GM20000 (cell line): ENCODE results near the gene LY6G6D.

Experiments used
- DNase-seq: peaks from one replicate; pipeline ENCODE4 v3.0.0; 2012; ENCODE audit warnings: low spot score
- TF ChIP-seq, protein P1 (sequence below): IDR thresholded peaks from 2 replicates; pipeline ENCODE4 v1.5.1; 2012; ENCODE audit warnings: mild to moderate bottlenecking, control low read depth; ENCODE audit errors: extremely low read depth, missing control alignments

LY6G6D gene

DNA sequence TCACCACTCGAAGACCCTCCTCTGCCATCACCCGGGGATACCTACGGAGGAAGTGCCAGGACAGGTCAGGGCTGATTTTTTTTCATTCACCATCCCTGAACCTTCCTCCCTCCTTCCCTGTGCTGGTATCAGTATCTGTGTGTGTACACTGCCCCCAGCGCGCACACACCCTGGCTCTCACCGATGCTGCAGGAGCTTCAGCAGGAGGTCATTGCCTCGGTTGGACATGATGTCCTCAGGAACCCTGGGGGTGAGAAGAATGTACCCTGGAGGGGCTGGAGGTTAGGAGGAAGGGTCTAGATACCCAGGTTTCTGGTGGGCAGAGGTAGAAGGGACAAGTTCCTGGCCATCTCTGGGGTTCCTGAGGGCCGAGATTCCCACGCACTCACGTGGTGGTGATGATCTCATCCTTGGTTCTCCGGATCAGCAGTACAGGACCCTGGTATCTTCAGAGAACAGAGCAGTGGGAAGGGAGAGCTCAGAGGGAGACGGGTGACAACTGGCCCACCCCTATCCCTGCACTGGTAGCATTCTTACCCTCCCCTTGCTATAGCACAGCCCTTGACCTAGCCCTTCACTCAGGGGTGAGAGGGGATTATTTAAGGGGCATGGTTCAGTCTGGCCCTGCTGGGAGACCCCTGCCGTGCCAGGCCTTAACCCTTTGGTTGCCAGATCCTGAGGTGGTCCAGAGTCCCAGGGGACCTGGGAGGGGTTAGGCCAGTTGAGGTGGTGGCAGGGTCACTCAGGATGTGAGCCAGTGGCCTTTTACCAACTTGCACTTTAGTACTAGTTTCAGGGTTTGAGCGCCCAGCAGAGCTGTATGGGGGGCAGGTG lies 27.1 kb upstream of the LY6G6D start:
- TF ChIP-seq, protein P1, sequence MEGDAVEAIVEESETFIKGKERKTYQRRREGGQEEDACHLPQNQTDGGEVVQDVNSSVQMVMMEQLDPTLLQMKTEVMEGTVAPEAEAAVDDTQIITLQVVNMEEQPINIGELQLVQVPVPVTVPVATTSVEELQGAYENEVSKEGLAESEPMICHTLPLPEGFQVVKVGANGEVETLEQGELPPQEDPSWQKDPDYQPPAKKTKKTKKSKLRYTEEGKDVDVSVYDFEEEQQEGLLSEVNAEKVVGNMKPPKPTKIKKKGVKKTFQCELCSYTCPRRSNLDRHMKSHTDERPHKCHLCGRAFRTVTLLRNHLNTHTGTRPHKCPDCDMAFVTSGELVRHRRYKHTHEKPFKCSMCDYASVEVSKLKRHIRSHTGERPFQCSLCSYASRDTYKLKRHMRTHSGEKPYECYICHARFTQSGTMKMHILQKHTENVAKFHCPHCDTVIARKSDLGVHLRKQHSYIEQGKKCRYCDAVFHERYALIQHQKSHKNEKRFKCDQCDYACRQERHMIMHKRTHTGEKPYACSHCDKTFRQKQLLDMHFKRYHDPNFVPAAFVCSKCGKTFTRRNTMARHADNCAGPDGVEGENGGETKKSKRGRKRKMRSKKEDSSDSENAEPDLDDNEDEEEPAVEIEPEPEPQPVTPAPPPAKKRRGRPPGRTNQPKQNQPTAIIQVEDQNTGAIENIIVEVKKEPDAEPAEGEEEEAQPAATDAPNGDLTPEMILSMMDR = no peak
- no peak for DNase-seq

DNA sequence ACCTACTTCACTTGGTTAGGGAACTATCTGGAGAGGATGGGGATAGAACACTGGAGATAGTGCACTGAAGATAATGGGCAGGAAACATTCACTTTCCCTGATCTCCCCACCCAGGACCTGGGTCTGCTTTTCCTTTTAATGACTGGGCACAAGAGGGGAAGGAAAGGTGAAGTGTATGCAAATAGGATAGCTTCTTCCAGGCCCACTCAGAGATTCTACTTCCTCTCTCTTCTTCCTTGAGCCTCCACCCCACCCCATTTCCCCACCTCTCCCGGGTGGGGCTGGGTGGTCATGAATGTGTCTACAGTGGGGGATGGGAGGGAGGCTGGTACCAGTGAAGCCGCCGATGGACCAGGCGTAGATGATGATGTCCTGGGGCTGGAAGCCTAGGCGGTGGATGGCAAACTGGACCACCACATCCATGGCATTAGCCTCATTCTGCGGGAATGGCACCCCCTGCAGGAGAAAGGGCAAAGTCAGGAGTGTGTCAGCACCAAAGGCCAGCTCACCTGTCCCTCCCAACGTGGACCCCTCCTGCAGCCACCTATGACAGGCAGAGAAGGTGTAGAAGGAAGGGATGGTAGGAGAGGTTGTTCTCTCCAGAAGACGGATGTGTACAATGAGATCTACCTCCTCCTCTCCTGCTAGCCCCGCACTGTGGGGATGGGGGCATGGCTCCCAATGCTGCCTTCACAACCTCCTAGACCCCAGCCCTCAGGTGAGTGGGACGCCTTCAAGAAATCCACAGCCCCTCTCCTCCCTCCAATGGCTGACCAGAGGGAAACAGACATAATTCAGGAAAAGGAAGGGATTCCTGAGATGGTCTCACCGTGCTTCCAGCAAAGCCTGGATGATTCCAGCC lies 25.7 kb upstream of the LY6G6D start:
- TF ChIP-seq, protein P1 = no peak
- DNase-seq = no peak

DNA sequence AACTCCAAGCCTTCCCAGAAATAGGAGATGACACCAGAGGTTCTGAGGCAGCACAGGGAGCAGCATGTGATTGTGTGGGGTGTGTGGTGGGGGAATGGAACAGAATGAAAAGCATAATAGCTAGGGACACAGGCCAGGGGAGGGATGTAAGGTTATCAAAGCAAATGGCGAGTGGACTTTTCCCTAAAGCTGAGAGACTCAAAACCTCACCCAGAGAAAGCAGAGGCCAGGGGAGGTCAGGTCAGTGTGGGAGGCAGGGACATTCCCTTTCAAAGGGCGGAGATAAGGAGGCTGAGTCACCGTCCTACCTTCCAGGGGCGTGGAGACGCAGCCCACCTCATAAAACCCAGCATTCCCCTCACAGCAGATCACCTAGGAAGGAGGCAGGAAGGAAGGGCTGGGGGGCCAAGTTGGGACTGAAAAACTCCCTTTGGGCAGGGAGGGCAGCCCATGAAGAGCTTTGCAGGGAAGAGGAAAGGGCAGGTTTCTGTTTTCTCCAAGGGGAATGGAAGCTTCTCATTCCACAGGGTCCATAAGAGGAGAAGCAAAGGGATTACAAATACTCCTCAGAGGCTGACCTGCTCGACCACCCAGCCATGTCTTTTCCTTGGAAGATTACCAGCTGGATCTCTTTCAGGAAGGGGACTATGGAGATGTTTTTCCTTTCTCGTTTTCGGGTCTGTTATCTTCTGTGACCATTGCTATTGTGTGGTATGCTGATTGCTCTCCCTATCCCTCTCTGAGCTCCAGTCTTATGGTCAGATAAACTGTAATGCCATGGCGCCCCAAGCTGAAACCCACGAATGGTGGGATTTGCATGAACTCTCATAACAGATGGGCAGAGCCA lies 24.7 kb upstream of the LY6G6D start:
- no peak for DNase-seq
- TF ChIP-seq, protein P1 = no peak

DNA sequence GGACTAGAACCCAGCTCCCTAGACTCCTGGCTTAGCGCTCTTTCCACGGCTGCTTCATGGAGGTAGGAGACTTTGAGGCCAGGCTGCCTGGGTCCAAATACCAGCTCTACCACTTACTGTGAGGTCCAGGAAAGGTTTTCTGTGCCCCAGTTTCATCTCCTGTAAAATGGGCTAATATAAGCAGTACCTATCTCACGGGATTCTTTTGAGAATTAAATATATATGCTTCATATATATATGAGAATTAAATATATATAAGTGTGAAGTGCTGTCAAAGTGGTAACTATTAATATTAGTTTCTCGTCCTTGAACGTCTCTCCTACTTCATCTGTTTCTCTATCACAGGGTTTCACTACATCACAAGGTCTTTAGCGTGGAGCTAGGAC lies 24.1 kb upstream of the LY6G6D start:
- DNase-seq = no peak
- TF ChIP-seq, protein P1 = no peak

DNA sequence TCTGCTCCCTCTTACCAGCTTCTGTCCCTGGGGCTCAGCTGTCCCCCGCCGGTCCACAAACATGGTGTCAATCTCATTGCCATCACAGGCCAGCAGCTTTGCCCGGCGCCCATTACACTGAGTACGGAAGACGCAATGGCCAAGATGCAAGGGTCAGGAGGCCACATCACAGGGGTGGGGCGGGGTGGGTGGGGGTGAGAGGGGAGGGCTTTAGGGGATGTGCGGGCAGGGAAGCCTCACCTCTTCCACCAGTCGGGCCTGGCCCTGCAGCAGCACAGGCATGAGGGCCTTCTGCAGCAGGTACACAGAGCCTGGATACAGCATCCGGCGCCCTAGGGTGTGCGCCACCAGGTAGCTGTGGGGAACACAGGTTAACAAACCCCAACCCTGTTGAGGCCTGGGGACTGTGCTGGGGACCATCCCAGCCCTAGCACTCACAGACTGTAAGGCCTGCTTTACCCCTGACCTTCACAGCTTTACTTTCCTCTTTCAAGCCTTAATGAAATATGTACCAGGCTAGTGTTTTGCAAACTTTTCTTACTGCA lies 23.5 kb upstream of the LY6G6D start:
- DNase-seq = no peak
- TF ChIP-seq, protein P1 = no peak

DNA sequence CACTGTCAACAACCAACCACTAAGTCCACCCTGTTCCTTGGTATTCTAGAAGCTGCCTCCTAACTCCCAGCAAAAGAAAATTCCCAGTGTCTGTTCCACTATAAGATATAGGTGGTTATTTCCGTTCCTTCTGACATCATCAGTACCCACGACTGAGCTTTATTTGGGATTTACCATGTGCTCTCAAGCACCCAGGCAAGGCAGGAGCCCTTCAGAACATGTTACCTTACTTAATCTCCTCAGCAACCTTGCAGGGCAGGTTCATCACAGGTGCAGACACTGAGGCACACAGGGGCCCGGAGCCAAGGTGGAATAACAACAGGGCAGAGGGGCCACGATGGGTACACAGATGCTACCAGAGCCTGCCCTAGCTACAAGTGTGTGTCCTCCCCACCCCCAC lies 22.8 kb upstream of the LY6G6D start:
- TF ChIP-seq, protein P1 = no peak
- DNase-seq = no peak
